Omental fat pad (tissue), 4 donors: ENCODE measurements around the gene PHGDH. TPM values are rescaled to one million over a fixed set of nuclear protein-coding genes. Genes with fewer than 3 reads are reported as not detected.

ENCODE experiments used
- ATAC-seq: fragments of 150-250 bp; one replicate; pipeline ENCODE4 v1.9.1; 2016; ENCODE audit warnings: mild to moderate bottlenecking, moderate library complexity; ENCODE audit not compliant: low FRiP score
- DNase-seq: peaks from one replicate; pipeline ENCODE4 v3.0.0-alpha.2; 2019; ENCODE audit warnings: low spot score
- total RNA-seq, 4 donors: library from RNA; depleted of rRNA; stranded (reverse); fragments of >200 nt; gene quantifications; one replicate each; pipeline ENCODE4 v1.1.0, GENCODE V29; 2016
- TF ChIP-seq, protein P1 (sequence below), 3 donors: fragments of 450-650 bp; IDR thresholded peaks; one replicate each; pipeline ENCODE4 v1.5.1; 2016 to 2017; ENCODE audit warnings: antibody characterized with exemption in 3 of 3, mild to moderate bottlenecking in 3 of 3, moderate library complexity in 2 of 3

The PHGDH gene
- total RNA-seq, 4 donors from 2014 or later, result 21.5 to 95.4 (median 28.4) TPM

GRCh38 chr1:119787776-119788175, 76.0 kb downstream of the PHGDH start:
- ATAC-seq (no peak), DNase-seq (no peak)
- TF ChIP-seq, protein P1, sequence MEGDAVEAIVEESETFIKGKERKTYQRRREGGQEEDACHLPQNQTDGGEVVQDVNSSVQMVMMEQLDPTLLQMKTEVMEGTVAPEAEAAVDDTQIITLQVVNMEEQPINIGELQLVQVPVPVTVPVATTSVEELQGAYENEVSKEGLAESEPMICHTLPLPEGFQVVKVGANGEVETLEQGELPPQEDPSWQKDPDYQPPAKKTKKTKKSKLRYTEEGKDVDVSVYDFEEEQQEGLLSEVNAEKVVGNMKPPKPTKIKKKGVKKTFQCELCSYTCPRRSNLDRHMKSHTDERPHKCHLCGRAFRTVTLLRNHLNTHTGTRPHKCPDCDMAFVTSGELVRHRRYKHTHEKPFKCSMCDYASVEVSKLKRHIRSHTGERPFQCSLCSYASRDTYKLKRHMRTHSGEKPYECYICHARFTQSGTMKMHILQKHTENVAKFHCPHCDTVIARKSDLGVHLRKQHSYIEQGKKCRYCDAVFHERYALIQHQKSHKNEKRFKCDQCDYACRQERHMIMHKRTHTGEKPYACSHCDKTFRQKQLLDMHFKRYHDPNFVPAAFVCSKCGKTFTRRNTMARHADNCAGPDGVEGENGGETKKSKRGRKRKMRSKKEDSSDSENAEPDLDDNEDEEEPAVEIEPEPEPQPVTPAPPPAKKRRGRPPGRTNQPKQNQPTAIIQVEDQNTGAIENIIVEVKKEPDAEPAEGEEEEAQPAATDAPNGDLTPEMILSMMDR (IDR thresholded peaks at IDR 0.05), result no peak

DNA sequence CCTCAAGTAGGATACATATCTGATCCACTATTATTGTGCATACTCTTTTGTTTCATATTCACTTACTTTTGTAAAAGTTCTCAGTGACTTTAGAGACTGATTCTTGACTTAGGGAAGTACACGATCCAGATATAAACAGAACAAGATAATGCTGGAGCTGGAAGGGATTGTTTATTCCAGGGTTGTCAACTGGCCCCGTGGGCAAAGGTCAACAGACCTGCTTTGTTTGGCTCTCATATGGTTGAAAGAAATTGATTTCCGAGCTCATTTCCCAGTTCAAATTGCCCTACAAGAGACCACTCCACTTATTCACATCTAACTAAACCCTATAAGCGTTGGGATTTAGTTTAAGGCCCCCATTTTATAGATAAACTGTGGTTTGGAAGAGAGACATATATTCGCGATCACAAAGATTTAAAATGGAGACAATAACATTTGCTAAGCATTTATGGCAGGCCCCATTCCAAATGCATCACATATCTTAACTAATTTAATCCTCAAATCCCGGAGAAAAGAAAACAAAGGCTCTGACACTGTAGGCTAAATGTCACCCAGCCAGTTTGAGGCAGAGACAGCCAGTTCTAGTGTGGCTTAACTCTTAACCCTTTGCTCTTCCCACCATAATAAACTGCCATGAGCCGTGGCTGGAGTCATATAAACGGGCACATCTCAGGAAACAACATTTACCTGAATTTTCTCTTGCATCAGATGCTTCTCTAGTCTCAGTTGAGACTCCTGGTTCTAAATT, 78.9 kb downstream of the PHGDH start:
- TF ChIP-seq, protein P1 (IDR thresholded peaks at IDR 0.05), result no peak
- DNase-seq (no peak), ATAC-seq (no peak)

DNA sequence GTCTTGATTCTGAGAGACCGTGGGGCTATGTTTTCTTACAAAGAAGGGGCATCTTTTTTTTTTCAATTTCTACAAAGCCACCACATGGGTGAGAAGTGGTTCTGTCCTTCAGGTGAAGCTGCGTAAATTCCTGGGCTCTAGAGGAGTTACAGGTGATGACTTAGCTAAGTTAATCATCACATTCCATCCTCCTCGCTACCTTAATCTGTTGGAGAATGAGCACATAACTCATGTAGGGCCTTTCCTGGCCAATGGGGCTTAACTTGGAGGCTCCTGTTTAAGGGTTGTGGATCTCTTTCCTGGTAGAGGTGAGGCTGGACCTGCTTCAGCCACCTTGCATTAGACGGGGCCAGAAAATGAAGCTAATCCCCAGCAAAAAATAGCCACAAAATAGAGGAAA, 79.6 kb downstream of the PHGDH start:
- ATAC-seq (no peak), DNase-seq (no peak)
- TF ChIP-seq, protein P1 (IDR thresholded peaks at IDR 0.05), result no peak

Other genes starting within 250 kb of the PHGDH start
- gene HSD3B1, start 204.7 kb upstream of the PHGDH start, total RNA-seq, result not detected
- gene ZNF697, start 63.7 kb upstream of the PHGDH start, total RNA-seq, result 10 to 100 TPM in 1 of 4 donors, 1 to 10 TPM in 3; 6.5 to 13.1 (median 8.8) TPM
- gene HMGCS2, start 57.0 kb downstream of the PHGDH start, total RNA-seq, result 1 to 10 TPM in 1 of 4 donors, under 1 TPM in 2, not detected in 1; 0.56 to 4.3 (median 0.96) TPM
- not detected for gene REG4, start 99.5 kb downstream of the PHGDH start, total RNA-seq
- gene ADAM30, start 184.6 kb downstream of the PHGDH start, total RNA-seq, result not detected